GM10248 (cell line): ENCODE results near the gene KRTAP10-5.

Experiments
- CTCF ChIA-PET: fragments of 300-600 bp; sonication (Branson Sonifier 250); formaldehyde crosslinking; extraction: SDS; loops from one replicate; lab custom pipeline; 2021; ENCODE audit warnings: antibody characterized with exemption; lab: Yijun Ruan, JAX
- POLR2A ChIA-PET: fragments of 350-650 bp; sonication (Branson Sonifier 250); formaldehyde crosslinking; extraction: SDS; loops from one replicate; lab custom pipeline; 2020; ENCODE audit warnings: antibody characterized with exemption; lab: Yijun Ruan, JAX
- DNase-seq: peaks from one replicate; pipeline ENCODE4 v3.0.0; 2012; ENCODE audit errors: extremely low spot score
- TF ChIP-seq, protein P1 (sequence below): IDR thresholded peaks from 2 replicates; pipeline ENCODE4 v1.5.1; 2012; ENCODE audit warnings: mild to moderate bottlenecking, low read depth; ENCODE audit errors: extremely low read depth, missing control alignments, control extremely low read depth

The KRTAP10-5 gene

DNA sequence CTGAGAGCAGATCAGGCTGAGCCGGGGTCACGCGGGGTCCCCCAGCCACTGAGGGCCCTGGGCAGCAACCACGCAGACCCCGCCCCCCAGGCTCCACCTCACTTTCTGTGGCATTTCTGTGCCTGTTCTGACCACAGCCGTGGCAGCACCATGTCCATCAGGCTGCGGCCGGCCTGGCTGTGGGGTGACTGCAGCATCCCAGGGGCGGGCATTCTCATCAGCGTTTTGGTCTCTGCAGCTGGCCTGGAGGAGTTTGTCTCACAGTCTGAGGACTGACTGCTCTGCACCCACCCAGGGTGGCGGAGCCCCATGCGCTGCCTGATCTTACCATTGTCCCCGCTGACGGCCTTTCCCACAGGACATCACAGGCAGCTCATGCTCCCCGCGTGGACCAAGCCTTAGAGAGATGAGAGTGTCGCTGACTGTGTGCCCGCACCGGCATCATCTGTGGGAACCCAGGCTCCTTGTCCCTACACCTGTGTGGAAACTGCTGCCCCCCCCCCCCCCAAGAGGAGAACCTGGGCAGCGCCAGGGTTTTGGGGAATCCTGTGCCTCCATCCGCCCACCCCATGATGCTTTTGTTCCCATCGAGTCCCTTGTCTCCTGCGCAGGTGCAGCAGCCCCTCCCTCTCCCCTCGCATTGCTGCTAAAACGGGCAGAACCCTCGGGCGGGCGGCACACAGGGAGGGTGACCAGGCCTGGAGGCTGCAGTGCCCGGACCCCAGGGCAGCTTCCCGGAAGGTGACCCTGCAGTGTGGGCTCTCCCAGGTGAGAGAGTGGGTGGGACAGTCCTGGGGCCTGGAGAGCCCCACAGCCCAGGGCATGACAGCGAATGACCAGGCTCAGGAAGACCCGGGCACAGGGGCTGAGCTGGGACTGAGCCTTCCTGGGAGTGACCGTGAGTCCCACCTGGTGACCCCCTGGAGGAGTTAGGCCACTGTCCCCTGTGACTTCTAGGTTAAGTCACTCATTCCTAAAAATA lies 42.2 kb downstream of the KRTAP10-5 start:
- TF ChIP-seq, protein P1, sequence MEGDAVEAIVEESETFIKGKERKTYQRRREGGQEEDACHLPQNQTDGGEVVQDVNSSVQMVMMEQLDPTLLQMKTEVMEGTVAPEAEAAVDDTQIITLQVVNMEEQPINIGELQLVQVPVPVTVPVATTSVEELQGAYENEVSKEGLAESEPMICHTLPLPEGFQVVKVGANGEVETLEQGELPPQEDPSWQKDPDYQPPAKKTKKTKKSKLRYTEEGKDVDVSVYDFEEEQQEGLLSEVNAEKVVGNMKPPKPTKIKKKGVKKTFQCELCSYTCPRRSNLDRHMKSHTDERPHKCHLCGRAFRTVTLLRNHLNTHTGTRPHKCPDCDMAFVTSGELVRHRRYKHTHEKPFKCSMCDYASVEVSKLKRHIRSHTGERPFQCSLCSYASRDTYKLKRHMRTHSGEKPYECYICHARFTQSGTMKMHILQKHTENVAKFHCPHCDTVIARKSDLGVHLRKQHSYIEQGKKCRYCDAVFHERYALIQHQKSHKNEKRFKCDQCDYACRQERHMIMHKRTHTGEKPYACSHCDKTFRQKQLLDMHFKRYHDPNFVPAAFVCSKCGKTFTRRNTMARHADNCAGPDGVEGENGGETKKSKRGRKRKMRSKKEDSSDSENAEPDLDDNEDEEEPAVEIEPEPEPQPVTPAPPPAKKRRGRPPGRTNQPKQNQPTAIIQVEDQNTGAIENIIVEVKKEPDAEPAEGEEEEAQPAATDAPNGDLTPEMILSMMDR, result no peak
- no peak for DNase-seq
- POLR2A ChIA-PET, result no interaction called here
- CTCF ChIA-PET, result interaction anchor here (1.4 kb wide), 1 partner anchor 255 kb away, joined by 3 read pairs; no protein-coding TSS in a partner anchor

- ChIA-PET POLR2A (no interaction called here), CTCF (interaction anchor here (2.8 kb wide), 1 partner anchor 26 kb away, joined by 8 read pairs; no protein-coding TSS in a partner anchor)
- TF ChIP-seq, protein P1, result no peak
- DNase-seq, result no peak
Observed at GRCh38 chr21:44535963-44536362, 44.4 kb downstream of the KRTAP10-5 start.

DNA sequence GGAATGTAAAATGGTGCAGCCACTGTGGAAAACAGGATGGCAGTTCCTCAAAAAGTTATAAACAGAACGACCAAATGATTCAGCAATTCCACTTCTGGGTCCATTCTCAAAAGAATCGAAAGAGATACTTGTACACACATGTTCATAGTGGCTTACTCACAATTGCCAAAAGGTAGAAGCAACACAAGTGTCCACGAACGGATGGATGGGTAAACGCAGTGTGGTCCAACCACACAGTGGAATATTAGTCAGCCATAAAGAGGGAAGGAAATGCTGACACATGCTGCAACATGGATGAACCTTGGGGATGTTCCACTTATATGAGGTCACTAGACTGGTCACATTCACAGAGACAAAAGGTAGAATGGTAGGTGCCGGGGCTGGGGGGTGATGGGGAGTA lies 45.7 kb downstream of the KRTAP10-5 start:
- ChIA-PET POLR2A (no interaction called here), CTCF (interaction anchor here (2.8 kb wide), 1 partner anchor 24 kb away, joined by 8 read pairs; no protein-coding TSS in a partner anchor)

DNA sequence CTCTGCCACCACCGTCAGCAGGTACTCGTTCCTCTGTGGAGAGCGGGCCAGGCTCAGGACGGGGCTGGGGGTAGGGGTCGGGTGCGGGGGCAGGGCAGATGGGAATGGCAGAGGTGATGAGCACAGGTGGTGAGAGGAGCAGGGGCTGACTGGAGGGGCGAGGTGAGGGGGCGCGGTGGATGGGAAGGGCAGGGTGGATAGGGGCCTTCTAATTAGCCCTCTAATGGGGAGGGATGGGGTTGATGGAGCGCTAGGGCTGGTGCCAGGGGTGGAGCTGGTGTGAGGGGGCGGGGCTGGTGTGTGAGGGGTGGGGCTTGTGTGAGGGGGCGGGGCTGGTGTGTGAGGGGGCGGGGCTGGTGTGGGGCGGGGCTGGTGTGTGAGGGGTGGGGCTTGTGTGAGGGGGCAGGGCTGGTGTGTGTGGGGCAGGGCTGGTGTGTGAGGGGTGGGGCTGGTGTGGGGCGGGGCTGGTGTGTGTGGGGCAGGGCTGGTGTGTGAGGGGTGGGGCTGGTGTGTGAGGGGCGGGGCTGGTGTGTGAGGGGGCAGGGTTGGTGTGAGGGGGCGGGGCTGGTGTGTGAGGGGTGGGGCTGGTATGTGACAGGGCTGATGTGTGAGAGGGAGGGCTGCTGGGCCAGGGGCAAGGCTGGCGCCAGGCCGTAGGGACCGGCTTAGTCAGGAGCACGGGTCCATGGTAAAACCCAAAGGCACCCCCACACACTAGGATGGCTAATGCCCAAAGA lies 46.3 kb downstream of the KRTAP10-5 start:
- DNase-seq, result no peak
- TF ChIP-seq, protein P1, result no peak
- ChIA-PET CTCF (no interaction called here), POLR2A (no interaction called here)

More for the DNA sequence above, 45.7 kb downstream of the KRTAP10-5 start:
- TF ChIP-seq, protein P1, result no peak
- no peak for DNase-seq

GRCh38 chr21:44533121-44533890 lies 47.1 kb downstream of the KRTAP10-5 start:
- DNase-seq, result no peak
- TF ChIP-seq, protein P1, result no peak
- POLR2A ChIA-PET, result no interaction called here
- CTCF ChIA-PET, result no interaction called here
